RWPE2 (cell line): ENCODE results near the gene UBQLN1.

Experiments used
- ATAC-seq: fragments of 200-7000 bp; cut with Tn5 transposase; 3 replicates; pipeline ENCODE4 v1.9.1; 2021; ENCODE audit warnings: low read depth
- DNase-seq: peaks from one replicate; pipeline ENCODE4 v3.0.0-alpha.2; 2020; ENCODE audit warnings: low spot score
- H3K27ac ChIP-seq: fragments of 450-650 bp; 2 replicates; pipeline ENCODE4 v1.5.1; 2017; ENCODE audit warnings: mild to moderate bottlenecking; ENCODE audit not compliant: poor library complexity, severe bottlenecking
- H3K27me3 ChIP-seq: fragments of 250-450 bp; sonication (Bioruptor Pico); 2 replicates; pipeline ENCODE4 v1.5.1; 2021; ENCODE audit warnings: mild to moderate bottlenecking, moderate library complexity; ENCODE audit not compliant: insufficient read depth, poor library complexity, severe bottlenecking
- H3K36me3 ChIP-seq: fragments of 250-450 bp; sonication (Bioruptor Pico); 2 replicates; pipeline ENCODE4 v1.5.1; 2020; ENCODE audit warnings: low read depth, mild to moderate bottlenecking, moderate library complexity
- H3K4me1 ChIP-seq: fragments of 250-450 bp; sonication (Bioruptor Pico); 2 replicates; pipeline ENCODE4 v1.5.1; 2021; ENCODE audit warnings: mild to moderate bottlenecking, moderate library complexity; ENCODE audit not compliant: insufficient read depth, poor library complexity, severe bottlenecking
- H3K4me3 ChIP-seq: fragments of 250-450 bp; sonication (Bioruptor Pico); 2 replicates; pipeline ENCODE4 v1.5.1; 2021; ENCODE audit warnings: mild to moderate bottlenecking, moderate library complexity; ENCODE audit not compliant: severe bottlenecking
- H3K9me3 ChIP-seq: fragments of 250-450 bp; sonication (Bioruptor Pico); 2 replicates; pipeline ENCODE4 v1.5.1; 2021; ENCODE audit warnings: mild to moderate bottlenecking, moderate library complexity; ENCODE audit not compliant: severe bottlenecking
- TF ChIP-seq, protein P1 (sequence below): fragments of 450-650 bp; IDR thresholded peaks from one replicate; pipeline ENCODE4 v1.5.1; 2017; ENCODE audit warnings: mild to moderate bottlenecking, moderate library complexity; ENCODE audit not compliant: poor library complexity, severe bottlenecking

UBQLN1 gene

DNA sequence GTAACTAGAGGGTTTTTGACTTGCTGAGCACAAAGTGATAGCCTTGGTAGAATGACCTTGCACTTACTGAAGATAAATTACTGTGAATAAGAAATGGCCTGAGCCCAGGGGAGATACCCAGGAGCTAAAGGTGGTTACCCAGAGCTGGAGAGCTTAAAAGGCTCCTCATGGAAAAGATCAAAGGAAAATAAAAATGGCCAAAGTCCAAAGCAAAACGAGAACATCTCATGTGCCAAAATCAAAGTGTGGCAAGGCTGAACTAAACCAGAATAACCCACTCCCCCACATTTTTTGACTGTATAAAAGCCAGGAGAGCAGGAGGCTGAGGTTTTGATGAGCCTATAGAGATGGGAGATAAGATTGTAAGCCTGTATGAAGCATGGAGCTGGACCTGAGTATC lies 70.4 kb downstream of the UBQLN1 start:
- H3K27ac ChIP-seq = no peak overlapping the region
- TF ChIP-seq, protein P1, sequence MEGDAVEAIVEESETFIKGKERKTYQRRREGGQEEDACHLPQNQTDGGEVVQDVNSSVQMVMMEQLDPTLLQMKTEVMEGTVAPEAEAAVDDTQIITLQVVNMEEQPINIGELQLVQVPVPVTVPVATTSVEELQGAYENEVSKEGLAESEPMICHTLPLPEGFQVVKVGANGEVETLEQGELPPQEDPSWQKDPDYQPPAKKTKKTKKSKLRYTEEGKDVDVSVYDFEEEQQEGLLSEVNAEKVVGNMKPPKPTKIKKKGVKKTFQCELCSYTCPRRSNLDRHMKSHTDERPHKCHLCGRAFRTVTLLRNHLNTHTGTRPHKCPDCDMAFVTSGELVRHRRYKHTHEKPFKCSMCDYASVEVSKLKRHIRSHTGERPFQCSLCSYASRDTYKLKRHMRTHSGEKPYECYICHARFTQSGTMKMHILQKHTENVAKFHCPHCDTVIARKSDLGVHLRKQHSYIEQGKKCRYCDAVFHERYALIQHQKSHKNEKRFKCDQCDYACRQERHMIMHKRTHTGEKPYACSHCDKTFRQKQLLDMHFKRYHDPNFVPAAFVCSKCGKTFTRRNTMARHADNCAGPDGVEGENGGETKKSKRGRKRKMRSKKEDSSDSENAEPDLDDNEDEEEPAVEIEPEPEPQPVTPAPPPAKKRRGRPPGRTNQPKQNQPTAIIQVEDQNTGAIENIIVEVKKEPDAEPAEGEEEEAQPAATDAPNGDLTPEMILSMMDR = no peak
- H3K4me3 ChIP-seq = no peak overlapping the region
- no peak for DNase-seq
- H3K9me3 ChIP-seq = no peaks in the 10 kb centered on the region
- H3K36me3 ChIP-seq = no peaks in the 10 kb centered on the region
- ATAC-seq = no peak
- no peaks in the 10 kb centered on the region for H3K4me1 ChIP-seq
- H3K27me3 ChIP-seq = no peaks in the 10 kb centered on the region

DNA sequence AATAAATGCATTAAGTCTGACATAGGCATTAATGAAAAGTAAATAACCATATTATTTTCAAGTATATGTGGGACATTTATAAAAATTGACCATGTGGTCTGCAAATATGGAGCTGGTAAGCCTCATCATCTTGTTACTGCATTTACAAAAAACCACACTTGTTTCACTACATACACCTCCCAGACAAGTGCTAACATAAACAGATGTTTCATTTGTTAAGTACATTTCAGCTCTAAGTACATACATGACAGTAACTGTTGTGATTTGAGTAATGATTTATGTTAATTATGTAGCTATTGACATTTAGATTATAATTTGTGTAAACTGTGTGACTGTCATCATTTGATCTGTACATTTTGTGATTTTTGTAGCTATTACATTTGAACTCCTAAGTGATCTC lies 70.9 kb downstream of the UBQLN1 start:
- ATAC-seq = no peak
- TF ChIP-seq, protein P1 = no peak

DNA sequence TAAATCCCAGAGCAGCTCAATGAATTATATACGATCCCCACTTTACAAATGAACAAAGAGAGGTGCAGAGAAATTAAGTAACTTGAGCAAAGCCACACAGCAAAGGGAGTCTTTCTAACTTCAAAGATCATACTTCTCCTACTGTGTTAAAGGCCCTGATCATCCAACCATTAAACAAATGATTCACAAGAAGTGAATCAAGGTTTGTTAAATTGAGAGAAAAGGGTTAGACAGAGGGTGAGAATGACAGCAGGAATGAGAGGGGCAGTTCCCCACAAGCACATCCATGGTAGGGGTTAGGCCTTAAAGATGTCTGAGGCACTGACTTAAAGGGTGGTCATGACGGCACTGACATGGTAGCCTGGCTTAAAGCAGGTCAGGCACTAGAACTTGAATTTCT lies 74.1 kb downstream of the UBQLN1 start:
- ATAC-seq = no peak
- Histone ChIP-seq H3K4me3 (no peak overlapping the region), H3K27me3 (no peaks in the 10 kb centered on the region), H3K27ac (no peak overlapping the region), H3K36me3 (no peaks in the 10 kb centered on the region), H3K9me3 (no peaks in the 10 kb centered on the region), H3K4me1 (no peaks in the 10 kb centered on the region)
- DNase-seq = no peak
- TF ChIP-seq, protein P1 = no peak

More for the DNA sequence above, 70.9 kb downstream of the UBQLN1 start:
- H3K9me3 ChIP-seq = no peaks in the 10 kb centered on the region
- H3K27me3 ChIP-seq = no peaks in the 10 kb centered on the region
- H3K4me3 ChIP-seq = no peak overlapping the region
- DNase-seq = no peak
- H3K4me1 ChIP-seq = no peaks in the 10 kb centered on the region
- no peaks in the 10 kb centered on the region for H3K36me3 ChIP-seq
- no peak overlapping the region for H3K27ac ChIP-seq

DNA sequence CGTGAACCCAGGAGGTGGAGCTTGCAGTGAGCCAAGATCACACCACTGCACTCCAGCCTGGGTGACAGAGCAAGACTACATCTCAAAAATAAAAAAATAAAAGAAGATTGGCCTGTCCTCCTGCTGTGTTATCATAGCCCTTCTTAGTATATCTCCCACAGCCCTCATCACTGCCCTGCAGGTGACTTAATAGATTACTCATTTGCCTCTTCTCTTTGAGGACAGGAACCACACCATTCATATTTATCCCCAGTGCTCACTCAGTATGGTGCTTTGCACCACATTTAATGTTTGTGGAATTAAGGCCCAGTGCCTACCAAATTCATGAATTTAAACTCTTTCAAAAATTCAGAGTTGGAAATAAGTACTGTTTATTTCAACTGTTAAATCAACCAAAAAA lies 74.5 kb downstream of the UBQLN1 start:
- TF ChIP-seq, protein P1 = no peak
- Histone ChIP-seq H3K4me1 (no peaks in the 10 kb centered on the region), H3K27me3 (no peaks in the 10 kb centered on the region), H3K36me3 (no peaks in the 10 kb centered on the region), H3K4me3 (no peak overlapping the region), H3K9me3 (no peaks in the 10 kb centered on the region), H3K27ac (no peak overlapping the region)
- no peak for DNase-seq
- no peak for ATAC-seq

DNA sequence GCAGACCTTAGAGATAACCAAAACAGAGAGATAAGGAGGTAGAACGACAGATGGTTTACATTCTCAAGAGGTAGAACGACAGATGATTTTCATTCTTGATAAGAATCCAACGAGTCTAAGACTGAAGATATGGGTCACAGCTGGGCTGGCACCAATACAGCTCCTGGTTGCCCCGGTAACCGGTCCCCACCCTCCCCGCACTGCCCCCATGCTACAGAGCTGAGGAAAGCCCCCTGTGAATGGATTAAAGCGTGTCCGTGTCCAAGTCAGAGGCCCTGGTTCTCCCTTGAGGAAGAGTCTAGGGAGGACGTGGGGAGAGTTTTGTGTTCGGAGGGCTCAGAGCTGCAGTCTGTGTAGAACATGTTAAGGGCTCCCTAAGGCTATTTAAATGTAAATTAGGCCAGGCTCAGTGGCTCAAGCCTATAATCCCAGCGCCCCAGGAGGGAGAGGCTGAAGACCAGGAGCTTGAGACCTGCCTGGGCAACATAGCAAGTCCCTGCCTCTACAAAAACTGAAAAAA lies 76.8 kb downstream of the UBQLN1 start:
- H3K9me3 ChIP-seq = no peaks in the 10 kb centered on the region
- no peaks in the 10 kb centered on the region for H3K4me1 ChIP-seq
- no peak overlapping the region for H3K4me3 ChIP-seq
- no peak for DNase-seq
- no peaks in the 10 kb centered on the region for H3K36me3 ChIP-seq
- TF ChIP-seq, protein P1 = no peak
- H3K27me3 ChIP-seq = no peaks in the 10 kb centered on the region
- no peak overlapping the region for H3K27ac ChIP-seq
- no peak for ATAC-seq
